ENCODE data around the gene MRPS10.

Gene MRPS10

DNA sequence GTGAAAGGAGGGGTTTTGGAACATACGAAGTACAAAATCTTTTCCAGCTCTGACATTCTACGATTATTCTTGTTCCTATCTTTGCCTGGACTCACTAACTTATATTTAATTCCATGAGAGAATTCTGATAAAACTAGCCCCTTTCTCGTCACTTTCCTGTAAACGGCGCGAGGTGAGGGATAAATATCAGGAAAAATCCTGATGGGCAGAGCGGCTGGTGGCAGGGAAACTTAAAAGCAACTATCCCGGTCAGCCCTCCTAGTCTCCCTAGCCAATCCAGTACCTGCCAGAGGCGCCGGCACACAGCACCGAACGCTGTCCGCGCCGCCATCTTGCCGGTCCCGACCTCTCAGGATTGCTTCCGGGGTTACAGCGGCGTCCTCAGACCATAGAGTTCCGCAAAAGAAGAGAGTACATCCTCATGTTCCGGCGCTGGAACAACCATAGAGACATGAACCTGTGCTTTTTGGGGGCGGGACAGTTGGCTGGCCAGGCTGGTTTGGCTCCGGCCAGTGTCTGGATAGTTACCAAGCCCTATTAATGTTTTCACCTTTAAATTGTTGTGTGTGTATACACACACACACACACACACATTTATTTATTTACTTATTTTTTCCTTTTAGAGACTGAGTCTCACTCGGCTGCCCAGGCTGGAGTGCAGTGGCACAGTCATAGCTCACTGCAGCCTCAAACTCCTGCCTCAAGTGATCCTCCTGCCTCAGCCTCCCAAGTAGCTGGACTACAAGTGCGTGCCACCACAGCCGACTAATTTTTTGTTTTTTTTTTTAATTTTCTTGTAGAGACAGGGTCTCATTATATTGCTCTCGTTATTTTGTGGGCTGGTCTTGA lies at the start of gene MRPS10:
Gene MRPS10, minus strand, starts transcription at position 343 of the 849 bp plus-strand sequence. Its CDS starts 12 bp downstream, at position 331.
- peak; percentile 90 for DNase-seq

DNA sequence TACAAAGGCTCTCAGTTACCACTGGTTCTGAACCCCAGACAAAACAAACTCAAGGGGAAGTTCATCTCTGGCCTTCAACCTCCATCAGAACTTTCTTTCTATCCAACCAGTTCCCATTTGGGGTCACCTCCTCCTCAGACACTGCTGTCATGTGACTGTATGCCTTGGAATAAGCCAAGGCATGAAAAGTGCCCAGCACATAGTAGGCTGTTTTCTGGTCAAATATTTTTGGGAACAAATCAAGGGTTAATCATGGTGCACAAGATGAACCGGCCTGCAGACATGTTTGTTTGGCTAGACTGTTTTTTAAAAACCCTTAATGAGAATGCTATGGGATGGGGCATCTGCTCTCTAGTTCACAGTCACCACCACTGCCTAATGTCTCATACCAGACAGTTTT lies 48.9 kb upstream of the MRPS10 start:
- DNase-seq: no peak

DNA sequence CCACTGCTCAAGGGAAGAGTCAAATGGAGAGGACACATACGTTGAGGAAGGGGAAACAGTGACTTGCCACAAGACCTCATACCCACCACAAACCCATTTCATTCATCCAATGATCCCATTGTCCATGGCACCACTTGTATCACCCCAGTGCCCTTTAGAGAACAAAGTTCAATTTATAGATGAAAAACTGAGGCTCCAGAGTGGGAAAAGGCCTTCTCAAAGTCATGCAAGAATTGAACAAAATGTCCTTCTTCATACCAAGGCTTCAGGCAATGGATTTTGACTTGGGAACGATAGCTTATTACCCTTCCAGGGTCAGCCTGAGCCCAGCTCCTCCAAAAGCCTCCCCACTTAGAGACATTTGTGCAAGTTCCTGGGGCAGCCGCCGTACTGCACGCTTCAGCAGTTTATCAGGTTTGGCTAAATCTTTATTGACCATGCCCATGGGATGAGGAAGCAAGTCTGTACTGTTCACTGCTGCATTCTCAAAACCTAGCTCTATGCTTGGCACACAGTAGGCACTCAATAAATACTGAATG lies 47.3 kb upstream of the MRPS10 start:
- DNase-seq: no peak

DNA sequence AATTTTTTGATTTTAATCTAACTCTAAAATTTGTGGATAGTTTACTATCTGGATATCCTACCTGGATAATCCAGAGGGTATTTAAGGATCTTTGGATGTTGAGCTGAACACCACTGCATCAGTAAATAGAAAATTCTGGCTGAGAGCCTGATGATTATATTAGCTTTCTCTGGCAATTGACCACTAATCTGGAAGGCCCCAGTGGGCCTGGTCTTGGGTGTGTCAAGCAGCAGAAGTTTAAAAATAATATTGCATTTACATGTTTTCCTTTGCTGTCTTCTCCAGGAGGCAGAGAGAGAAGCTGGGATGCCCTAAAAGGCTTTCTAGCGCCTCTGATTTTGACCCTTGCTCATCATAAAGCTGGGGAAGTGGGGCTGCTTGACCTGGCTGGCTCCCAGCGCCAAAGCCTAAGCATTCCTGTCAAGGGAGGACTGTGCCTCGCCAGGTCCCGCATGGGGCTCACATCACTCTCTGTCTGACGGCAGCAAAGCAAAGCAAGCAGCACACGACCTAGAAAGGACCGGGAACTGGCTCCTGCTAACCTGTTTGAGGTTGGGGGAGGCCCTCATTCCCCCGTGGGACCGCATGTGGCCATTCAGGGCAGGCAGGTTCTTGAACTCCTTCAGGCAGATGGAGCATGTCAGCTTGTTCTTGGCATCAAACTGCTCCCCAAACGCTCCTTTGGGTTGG lies 46.6 kb upstream of the MRPS10 start:
- DNase-seq: no peak

DNA sequence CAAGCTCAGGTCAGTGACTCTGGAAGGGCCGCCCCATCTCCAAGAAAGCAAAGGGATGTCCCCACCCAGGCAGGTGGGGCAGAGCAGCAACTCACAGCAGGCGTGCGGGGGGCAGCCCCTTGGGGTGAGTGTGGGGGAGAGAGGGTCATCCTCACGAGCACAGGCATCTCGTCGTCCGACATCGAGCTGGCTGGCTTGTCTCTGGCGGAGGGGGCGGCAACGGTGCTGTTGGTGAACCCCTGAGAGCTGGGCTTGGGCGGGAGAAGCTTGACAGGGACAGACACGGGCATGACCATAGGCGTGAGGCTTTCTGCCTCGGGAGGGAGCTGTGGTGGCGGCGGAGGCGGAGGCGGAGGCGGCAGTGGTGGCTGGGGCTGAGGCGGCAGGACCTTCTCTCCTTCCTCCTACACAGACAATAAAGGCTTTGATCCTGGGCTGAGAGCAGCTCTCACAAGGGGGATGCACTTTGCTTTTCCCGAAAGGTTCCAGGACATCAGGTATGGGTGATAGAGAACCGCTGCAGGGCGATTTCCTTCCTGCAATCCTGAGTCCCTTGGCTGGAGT lies 45.6 kb upstream of the MRPS10 start:
- no peak for DNase-seq

DNA sequence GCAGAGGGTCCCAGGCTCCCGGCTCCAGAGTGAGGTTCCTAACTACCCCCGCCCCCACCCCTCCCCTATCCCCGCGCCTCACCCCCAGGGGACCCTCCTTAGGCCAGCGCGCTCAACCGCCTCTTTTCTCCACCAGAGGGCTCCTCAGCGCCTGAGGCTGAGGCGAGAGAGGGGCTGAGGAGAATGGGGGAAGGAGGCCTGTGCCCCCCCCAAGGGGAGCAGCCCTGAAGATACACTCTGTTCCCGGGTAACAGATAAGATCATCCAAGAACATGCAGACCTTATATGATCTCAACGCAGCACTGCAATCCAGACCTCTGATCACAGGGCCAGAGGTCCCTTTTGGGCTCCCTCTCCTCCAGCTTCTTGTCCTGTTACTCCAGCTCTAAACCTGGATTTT lies 43.3 kb upstream of the MRPS10 start:
- peak; percentile 66 for DNase-seq

DNA sequence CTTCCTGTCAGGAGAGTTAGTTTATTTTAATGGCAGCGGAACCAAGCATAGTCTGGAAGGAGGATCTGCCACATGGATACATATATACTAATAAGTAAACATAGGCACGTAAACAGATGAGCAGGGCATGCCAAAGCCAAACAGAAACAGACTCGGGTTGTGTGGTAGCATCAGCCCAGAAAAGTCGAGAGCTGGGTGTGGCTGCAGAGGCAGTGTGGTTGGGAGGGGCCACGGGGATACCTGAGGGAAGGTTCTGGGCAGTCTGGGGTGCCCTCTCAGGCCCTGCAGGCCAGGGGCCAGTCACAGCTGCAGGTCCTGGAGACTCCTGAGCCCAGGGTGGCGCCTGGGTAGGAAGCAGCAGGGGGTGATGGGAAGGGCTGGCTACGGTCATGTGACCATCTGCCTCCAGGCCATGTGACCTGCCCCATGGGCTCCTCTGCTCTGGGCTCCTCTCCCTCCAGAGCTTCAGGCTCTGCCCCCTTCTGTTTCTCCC lies 42.8 kb upstream of the MRPS10 start:
- no peak for DNase-seq

DNA sequence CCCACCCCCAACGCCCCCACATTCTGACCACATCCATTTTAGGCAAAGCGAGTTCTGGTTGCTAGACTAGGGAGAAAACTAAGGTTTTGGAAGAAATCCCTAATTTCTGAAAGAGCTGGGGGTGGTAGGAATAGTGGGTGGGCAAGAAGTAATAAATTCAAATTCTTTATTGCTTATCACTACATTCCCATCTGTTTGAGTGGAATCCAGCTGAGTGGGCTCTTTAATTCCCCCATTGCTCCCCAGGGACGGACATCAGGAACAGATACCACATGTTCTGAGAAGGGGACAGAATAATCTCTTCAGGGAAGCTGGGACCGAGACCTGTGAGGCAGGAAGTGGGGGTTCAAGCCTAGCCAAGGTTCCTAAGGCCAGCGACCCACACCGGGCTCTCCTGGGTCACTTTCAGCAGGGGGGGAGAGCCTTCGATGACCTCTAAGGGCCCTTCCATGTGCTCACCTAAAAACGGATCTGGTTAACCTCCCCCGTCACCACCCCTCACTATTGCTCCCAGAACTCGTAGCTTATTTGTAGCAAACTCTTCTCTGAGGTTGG lies 42.3 kb upstream of the MRPS10 start:
- DNase-seq: no peak

DNA sequence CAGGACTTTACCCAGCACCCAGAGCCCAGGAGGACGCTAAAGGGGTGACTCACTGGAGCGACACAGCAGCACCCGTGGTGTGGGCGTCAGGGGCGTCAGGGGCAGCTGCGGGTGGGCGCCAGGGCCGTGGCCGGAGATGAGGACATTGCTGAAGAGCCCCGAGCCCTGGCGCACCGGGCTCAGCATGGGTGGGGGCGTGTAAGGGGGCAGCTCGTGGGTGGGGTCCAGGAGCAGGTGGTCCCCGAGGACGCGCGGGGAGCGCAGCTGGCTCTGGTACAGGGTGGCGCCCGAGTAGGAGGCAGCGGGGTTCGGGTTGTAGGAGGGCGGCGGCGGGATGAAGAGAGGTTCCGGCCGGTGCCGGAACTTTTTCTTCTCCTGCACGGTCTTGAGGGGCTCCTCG lies 41.6 kb upstream of the MRPS10 start:
- no peak for DNase-seq

DNA sequence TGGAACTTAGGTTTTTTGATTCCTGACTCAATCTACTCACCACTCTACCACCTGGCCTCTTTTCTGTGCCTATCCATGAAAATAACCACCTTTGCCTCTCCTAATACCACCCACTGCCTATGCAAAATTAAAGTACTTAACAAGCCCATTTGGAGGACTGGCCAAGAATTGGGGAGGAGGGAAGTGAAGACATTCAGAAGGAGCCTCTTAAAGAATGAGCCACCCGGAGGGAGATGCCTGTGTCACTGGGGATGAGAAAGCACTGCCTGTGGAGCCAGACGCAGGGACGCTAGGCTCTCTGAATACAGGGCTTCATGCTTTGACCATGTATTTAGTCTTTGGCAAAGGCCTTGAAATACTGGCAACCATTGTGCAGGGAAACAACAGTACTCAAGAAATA lies 40.0 kb upstream of the MRPS10 start:
- no peak for DNase-seq

DNA sequence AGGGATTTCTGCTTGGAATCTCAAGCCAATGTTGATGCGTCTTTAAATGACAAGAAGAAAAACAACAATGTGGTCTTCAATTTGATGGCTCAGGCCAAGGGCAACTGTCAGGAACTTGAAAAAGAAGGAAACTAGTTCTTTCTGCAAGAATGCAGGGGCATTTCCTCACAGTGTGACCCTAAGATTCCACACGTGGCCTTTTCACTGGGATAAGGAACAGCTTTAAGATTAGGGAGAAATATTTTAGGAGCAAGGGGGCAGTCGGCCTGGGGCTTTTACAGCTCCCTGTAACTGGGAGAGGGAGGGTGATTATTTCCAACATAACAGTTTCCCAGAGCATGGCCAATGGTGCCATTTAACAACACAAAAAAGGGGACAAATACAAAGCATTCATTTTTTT lies 39.4 kb upstream of the MRPS10 start:
- DNase-seq: no peak

DNA sequence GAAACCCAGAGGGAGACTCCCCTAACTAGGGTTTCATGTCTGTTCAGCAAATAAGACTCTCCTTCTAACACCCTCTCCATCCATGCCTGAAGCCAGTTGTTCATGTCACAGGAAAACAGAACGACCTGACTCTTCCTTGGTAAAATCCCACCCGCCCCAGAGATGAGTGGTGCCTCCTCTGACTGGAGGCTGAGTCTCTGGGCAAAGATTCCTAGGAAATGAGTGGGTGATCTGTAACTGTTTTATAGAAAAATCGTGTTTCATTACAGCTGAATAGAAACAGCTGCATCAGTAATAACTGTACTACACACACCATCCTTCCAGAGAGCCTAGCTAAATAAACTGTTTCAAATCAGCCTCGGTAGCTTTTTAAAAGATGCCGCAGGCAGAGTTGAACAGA lies 37.4 kb upstream of the MRPS10 start:
- no peak for DNase-seq

DNA sequence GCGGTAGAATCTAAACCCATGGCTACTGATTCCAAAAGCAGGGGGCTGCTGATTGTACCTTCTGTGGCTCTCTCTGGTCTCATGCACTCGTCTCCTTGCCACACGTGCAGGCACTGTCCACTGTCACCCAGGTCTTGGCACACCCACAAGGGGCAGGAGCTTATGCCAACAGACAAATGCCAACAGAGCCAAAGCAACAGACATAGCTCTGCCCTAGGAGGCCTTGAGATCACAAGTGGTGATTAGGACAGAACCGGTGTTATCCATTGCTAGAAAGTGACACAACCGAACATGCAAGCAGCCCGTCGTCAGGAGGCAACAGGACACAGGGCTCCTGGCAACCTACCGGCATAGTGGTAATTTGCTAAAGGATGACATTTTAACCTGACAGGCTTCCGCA lies 36.8 kb upstream of the MRPS10 start:
- DNase-seq: no peak

DNA sequence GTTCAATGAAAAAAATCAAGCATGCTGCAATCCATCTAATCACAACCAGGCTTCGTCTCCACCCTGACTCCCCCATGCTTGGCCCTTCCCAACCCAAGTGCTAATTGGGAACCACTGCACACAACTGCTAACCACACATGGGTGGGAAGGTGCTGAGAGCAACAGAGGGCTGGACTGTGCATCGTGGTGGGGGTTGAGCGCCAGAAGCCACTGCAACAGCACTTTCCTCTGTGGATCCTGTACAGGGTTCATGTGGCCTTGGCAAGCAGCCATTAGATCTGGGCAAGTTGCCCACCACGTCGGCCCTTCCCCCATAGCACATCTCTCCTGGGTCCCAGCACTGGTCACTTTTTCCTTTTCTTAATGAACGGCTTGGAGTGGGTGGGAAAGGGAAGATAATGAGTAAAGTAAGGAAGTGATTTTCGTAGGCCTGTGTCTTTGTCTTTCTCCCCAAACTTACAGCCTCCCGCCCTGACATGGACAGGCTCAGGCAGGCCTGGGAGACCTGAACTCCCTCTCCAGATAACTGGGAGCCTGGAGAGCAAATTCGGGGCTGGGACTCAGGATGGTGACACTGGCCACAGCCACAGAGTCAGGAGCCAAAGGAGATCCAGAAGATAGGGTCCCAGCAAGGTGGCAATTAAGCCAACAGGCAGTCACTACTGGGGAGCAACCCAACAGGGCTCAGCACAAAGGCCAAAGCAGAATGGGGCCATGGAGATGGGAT lies 34.4 kb upstream of the MRPS10 start:
- no peak for DNase-seq

DNA sequence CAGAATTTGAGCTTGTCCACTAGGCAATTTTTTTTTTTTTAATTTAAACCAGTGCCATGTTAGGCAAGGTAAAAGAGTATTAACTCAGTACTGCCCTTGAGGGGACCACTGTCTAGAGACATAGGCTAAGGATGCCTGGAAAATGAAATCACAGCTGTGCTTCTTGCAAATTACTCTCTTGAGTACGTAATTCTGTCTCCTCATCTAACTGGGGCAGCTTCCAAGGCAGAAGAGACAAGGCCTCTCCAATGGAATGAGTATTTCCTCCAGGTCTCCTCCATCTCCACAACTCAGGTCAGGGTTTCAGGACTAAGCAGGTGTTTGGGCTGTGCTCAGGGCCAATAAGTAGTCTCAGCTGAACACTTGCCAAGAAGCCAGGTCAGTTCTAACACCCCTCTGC lies 33.8 kb upstream of the MRPS10 start:
- DNase-seq: no peak

DNA sequence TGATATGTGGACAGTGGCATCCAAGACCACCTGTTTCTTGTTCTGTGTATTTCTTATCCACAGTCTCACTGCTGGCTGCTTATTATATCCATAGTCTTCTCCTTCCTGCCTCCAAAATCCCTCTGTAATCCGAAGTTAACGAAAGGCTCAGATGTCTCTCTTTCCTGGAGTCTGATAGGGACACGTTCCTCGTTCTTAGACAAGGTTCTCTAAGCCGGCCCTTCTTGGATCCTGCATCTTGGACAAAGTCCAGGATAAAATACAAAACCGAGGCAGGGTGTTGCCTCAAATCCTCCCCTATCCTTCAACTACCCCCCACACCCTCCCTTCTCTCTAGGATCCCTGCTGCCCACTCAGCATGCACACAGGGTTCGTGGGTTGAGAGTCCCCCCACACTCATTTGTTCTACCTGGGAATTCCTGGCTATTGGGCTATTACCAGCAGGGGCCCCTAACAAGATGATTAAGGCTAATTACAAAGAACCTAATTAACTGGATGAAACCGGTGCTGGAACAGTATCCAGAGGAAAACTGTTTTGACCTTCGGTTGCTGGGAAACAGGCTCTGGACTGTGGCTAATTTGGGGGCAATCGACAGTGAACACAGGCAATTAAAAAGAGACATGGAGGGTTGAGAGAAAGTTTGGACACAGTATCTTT lies 32.7 kb upstream of the MRPS10 start:
- DNase-seq: no peak

DNA sequence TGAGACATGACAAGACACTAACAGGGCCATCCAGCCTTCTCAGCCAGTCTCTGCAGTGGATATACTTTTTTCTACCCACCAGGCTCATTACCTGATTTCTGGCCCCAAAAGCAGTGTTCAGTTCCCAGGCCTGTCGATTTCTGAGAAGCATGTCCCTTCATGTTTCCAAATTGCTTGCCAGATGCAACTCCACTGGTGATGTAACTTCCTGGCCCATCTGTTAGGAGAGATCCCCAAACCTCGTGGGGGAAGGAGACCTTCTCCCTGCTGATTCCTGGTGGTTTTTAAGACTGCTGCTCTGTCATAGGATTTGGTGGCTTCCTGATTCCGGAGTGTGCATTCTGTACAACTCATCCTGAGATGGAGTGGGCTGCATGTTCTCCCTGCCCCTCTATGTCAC lies 31.6 kb upstream of the MRPS10 start:
- no peak for DNase-seq

DNA sequence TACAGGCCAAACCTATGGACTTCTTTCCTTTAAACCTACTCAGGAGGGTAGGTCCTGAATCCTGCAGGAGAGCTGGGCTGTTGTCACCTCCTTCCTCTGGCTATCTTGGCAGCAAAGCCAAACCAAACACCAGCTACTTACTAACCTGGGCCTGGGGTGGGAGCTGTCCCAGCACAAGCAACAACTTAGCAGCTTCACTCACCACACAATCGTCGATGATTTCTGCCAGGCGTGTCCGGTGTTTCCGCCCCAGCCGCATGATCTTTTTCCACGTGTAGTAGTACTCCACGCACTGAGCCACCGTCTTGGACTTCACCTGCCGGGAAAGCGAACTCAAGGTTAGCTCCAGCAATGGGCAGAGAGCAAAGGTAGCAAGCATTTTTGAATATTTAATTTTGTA lies 25.4 kb upstream of the MRPS10 start:
- no peak for DNase-seq

DNA sequence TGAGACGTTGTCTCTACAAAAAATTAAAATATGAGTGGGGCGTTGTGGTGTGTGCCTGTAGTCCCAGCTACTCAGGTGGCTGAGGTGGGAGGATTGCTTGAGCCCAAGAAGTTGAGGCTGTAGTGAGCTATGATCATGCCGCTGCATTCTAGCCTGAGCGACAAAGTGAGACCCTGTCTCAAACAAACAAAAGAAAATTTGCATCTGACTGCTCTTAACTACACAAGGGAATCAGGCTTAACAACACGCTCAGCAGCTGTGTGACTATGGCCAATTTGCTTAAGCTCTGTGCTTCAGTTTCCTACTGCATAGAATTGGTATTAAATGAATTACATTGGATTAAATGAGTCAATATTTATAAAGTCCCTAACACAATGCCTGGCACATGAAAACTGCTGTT lies 24.3 kb upstream of the MRPS10 start:
- DNase-seq: no peak

DNA sequence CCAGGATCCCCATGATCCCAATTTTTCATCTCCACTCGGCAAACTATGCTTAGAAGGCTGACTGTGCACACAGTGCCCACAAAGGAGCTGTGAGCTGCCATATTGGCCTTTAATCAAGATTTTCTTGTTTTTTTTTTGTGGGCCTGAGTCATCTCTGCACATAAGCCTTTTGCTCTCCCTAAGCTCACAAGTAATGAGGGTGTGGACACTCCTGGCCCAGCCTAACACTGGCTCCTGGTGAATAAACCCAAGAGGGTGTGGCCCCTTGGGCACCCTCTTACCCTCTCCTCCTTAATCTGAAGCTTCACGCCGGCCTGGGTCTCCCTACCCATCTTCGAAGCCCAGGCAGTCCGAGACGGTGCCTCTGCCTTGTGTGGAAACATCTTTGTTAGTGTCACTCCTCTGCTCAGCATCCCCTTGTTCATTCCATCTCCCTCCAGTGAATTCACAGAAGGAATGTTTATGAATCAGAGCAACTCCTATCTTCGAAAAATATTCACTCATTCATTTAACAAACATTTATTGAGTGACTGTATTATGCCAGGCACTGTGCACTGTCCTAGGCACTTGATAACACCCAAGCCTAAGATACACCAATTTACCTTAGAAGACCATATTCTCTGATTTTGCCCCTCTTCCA lies 22.2 kb upstream of the MRPS10 start:
- DNase-seq: no peak

DNA sequence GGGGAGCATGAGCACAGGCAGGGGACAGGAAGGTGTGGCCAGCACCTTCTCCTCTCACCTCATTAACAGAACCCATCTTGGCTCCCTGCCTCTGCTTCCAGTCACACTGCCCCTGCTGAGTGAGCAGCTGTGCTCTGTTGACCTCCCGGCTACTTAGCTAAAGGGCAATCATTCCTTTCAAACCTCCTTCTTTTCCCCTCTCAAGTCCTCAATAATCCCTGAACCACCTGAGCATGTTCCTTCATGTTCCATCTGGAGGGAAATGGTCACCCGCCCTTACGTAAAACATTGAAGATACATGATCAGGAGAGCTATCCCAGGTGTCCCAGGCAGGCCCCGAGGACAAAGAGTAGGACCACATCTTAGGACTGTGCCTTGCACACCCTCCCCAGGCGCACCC lies 21.7 kb upstream of the MRPS10 start:
- no peak for DNase-seq

DNA sequence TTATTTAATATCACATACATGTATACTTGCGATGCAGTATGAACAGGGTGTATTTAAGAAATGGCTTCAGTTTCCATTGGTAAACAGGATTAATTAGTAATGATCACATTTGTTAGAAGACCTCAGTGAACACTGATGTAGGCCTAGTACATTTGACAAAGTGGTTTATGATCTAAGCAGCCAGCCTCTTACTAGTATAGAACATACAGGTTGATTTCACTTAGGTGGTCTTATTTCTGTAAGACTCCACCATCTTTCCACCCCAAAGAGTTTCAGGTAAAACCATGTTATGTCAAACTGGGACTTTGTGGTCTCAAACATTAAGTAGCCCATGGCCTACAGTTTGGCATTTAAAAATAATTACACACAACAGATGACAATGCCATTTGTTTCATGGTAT lies 20.2 kb upstream of the MRPS10 start:
- no peak for DNase-seq

Data from stimulated activated CD8-positive, alpha-beta memory T cell treated with anti-CD3 and anti-CD28 coated beads, Interleukin-4, amount 100 ng/mL, for 48 hours (primary cell).